IPS DF 6.9 (cell line): ENCODE measurements around the gene CTNNA2.

ENCODE experiments used
- DNase-seq: peaks from one replicate; pipeline ENCODE4 v3.0.0-alpha.2; 2013; ENCODE audit warnings: low read depth, low spot score
- H3K27ac ChIP-seq: one replicate; pipeline ENCODE4 v1.5.1; 2013; ENCODE audit warnings: low read length, control low read depth
- H3K27me3 ChIP-seq: 2 replicates; pipeline ENCODE4 v1.6.1; 2013; ENCODE audit warnings: mild to moderate bottlenecking, low read length; ENCODE audit not compliant: control insufficient read depth, insufficient read depth
- H3K36me3 ChIP-seq: 2 replicates; pipeline ENCODE4 v1.6.1; 2013; ENCODE audit warnings: low read length; ENCODE audit not compliant: control insufficient read depth, insufficient read depth
- H3K4me1 ChIP-seq: 2 replicates; pipeline ENCODE4 v1.6.1; 2013; ENCODE audit warnings: low read length; ENCODE audit not compliant: control insufficient read depth, insufficient read depth
- H3K4me3 ChIP-seq: 2 replicates; pipeline ENCODE4 v1.5.1; 2013; ENCODE audit warnings: mild to moderate bottlenecking, low read length
- H3K9me3 ChIP-seq: 2 replicates; pipeline ENCODE4 v1.6.1; 2013; ENCODE audit warnings: low read length, inconsistent platforms; ENCODE audit not compliant: control insufficient read depth, insufficient read depth
- WGBS: extraction: QIAGEN DNeasy Blood & Tissue Kit; methylation state at CpG from one replicate; pipeline ENCODE4 v1.1.7; 2013; ENCODE audit warnings: mixed read lengths, missing lambda C conversion rate; ENCODE audit not compliant: insufficient read length, insufficient coverage; 5-methylcytosine and 5-hydroxymethylcytosine counted together

Gene CTNNA2

GRCh38 chr2:80258793-80259192 is 745.9 kb downstream of the CTNNA2 start:
- Histone ChIP-seq H3K27me3 (no peaks in the 10 kb centered on the region), H3K9me3 (no peaks in the 10 kb centered on the region), H3K4me1 (no peaks in the 10 kb centered on the region), H3K27ac (no peak overlapping the region), H3K4me3 (no peak overlapping the region), H3K36me3 (no peaks in the 10 kb centered on the region)
- no peak for DNase-seq
- no CpG with 5 or more reads among the region's 5 CpGs for WGBS

- Histone ChIP-seq H3K36me3 (no peaks in the 10 kb centered on the region), H3K9me3 (no peaks in the 10 kb centered on the region), H3K4me3 (no peak overlapping the region), H3K27ac (no peak overlapping the region), H3K27me3 (no peaks in the 10 kb centered on the region), H3K4me1 (no peaks in the 10 kb centered on the region)
- no CpG with 5 or more reads among the region's 3 CpGs for WGBS
- no peak for DNase-seq
These were observed 746.4 kb downstream of the CTNNA2 start for GRCh38 chr2:80259292-80259691.

- no CpG with 5 or more reads among the region's 6 CpGs for WGBS
- no peak for DNase-seq
- H3K27ac ChIP-seq = no peak overlapping the region
- no peak overlapping the region for H3K4me3 ChIP-seq
- no peaks in the 10 kb centered on the region for H3K36me3 ChIP-seq
- H3K27me3 ChIP-seq = no peaks in the 10 kb centered on the region
- no peaks in the 10 kb centered on the region for H3K4me1 ChIP-seq
- no peaks in the 10 kb centered on the region for H3K9me3 ChIP-seq
These were observed 753.4 kb downstream of the CTNNA2 start for GRCh38 chr2:80266231-80266630.

GRCh38 chr2:80269806-80270205 is 757.0 kb downstream of the CTNNA2 start:
- no peak overlapping the region for H3K4me3 ChIP-seq
- H3K36me3 ChIP-seq = no peaks in the 10 kb centered on the region
- H3K27ac ChIP-seq = no peak overlapping the region
- no peaks in the 10 kb centered on the region for H3K4me1 ChIP-seq
- no peaks in the 10 kb centered on the region for H3K9me3 ChIP-seq
- DNase-seq = no peak
- no CpG with 5 or more reads among the region's 5 CpGs for WGBS
- H3K27me3 ChIP-seq = no peaks in the 10 kb centered on the region

GRCh38 chr2:80280598-80280997 is 767.7 kb downstream of the CTNNA2 start:
- H3K27ac ChIP-seq = no peak overlapping the region
- no CpG with 5 or more reads among the region's 2 CpGs for WGBS
- no peak for DNase-seq
- no peaks in the 10 kb centered on the region for H3K9me3 ChIP-seq
- no peaks in the 10 kb centered on the region for H3K36me3 ChIP-seq
- H3K4me1 ChIP-seq = no peaks in the 10 kb centered on the region
- H3K4me3 ChIP-seq = no peak overlapping the region
- H3K27me3 ChIP-seq = no peaks in the 10 kb centered on the region

- no peak overlapping the region for H3K27ac ChIP-seq
- no peaks in the 10 kb centered on the region for H3K27me3 ChIP-seq
- no CpG with 5 or more reads among the region's 1 CpG for WGBS
- no peaks in the 10 kb centered on the region for H3K36me3 ChIP-seq
- no peaks in the 10 kb centered on the region for H3K9me3 ChIP-seq
- no peaks in the 10 kb centered on the region for H3K4me1 ChIP-seq
- no peak for DNase-seq
- no peak overlapping the region for H3K4me3 ChIP-seq
These were observed 768.2 kb downstream of the CTNNA2 start for GRCh38 chr2:80281049-80281448.

- no CpG with 5 or more reads among the region's 5 CpGs for WGBS
- no peak for DNase-seq
These were observed 775.7 kb downstream of the CTNNA2 start for GRCh38 chr2:80288576-80288975.

GRCh38 chr2:80291656-80292055 is 778.8 kb downstream of the CTNNA2 start:
- Histone ChIP-seq H3K9me3 (no peaks in the 10 kb centered on the region; the same call in 1 of the 2 replicates), H3K27ac (no peak overlapping the region), H3K4me3 (no peak overlapping the region), H3K27me3 (no peaks in the 10 kb centered on the region), H3K4me1 (no peaks in the 10 kb centered on the region), H3K36me3 (no peaks in the 10 kb centered on the region)
- WGBS = no CpG with 5 or more reads among the region's 1 CpG
- DNase-seq = no peak

More at GRCh38 chr2:80288576-80288975, 775.7 kb downstream of the CTNNA2 start:
- no peaks in the 10 kb centered on the region; the same call in 1 of the 2 replicates for H3K9me3 ChIP-seq
- H3K4me1 ChIP-seq = no peaks in the 10 kb centered on the region
- no peaks in the 10 kb centered on the region for H3K27me3 ChIP-seq
- H3K27ac ChIP-seq = no peak overlapping the region
- no peak overlapping the region for H3K4me3 ChIP-seq
- H3K36me3 ChIP-seq = no peaks in the 10 kb centered on the region

- Histone ChIP-seq H3K9me3 (no peaks in the 10 kb centered on the region; the same call in 1 of the 2 replicates), H3K27ac (no peak overlapping the region), H3K36me3 (no peaks in the 10 kb centered on the region), H3K4me1 (no peaks in the 10 kb centered on the region), H3K4me3 (no peak overlapping the region), H3K27me3 (no peaks in the 10 kb centered on the region)
- DNase-seq = no peak
- no CpG with 5 or more reads among the region's 3 CpGs for WGBS
These were observed 779.6 kb downstream of the CTNNA2 start for GRCh38 chr2:80292474-80292873.

GRCh38 chr2:80293039-80293438 is 780.2 kb downstream of the CTNNA2 start:
- Histone ChIP-seq H3K9me3 (no peaks in the 10 kb centered on the region; the same call in 1 of the 2 replicates), H3K4me3 (no peak overlapping the region), H3K27me3 (no peaks in the 10 kb centered on the region), H3K27ac (no peak overlapping the region), H3K4me1 (no peaks in the 10 kb centered on the region), H3K36me3 (no peaks in the 10 kb centered on the region)
- no peak for DNase-seq

- peaks cover 24% of the 10 kb centered on the region for H3K27me3 ChIP-seq
- no CpG with 5 or more reads among the region's 3 CpGs for WGBS
- no peaks in the 10 kb centered on the region for H3K36me3 ChIP-seq
- no peak overlapping the region for H3K4me3 ChIP-seq
- H3K4me1 ChIP-seq = peaks cover 8% of the 10 kb centered on the region; the same call in 1 of the 2 replicates
- no peak for DNase-seq
- H3K27ac ChIP-seq = no peak overlapping the region
- H3K9me3 ChIP-seq = no peaks in the 10 kb centered on the region
These were observed 786.1 kb downstream of the CTNNA2 start for GRCh38 chr2:80298954-80299353.
